Measurements from ENCODE around the gene MORN1.
A peak's percentile ranks its signal among the peaks of the same experiment; 100 is the strongest.

Gene MORN1

GRCh38 chr1:2373551-2374251, 17.7 kb downstream of the MORN1 start:
- no peaks in the 10 kb centered on the region for H3K36me3 ChIP-seq (replicated peaks)
- TF ChIP-seq, protein P1, sequence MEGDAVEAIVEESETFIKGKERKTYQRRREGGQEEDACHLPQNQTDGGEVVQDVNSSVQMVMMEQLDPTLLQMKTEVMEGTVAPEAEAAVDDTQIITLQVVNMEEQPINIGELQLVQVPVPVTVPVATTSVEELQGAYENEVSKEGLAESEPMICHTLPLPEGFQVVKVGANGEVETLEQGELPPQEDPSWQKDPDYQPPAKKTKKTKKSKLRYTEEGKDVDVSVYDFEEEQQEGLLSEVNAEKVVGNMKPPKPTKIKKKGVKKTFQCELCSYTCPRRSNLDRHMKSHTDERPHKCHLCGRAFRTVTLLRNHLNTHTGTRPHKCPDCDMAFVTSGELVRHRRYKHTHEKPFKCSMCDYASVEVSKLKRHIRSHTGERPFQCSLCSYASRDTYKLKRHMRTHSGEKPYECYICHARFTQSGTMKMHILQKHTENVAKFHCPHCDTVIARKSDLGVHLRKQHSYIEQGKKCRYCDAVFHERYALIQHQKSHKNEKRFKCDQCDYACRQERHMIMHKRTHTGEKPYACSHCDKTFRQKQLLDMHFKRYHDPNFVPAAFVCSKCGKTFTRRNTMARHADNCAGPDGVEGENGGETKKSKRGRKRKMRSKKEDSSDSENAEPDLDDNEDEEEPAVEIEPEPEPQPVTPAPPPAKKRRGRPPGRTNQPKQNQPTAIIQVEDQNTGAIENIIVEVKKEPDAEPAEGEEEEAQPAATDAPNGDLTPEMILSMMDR (IDR thresholded peaks at IDR 0.05; ENCODE audit: low read depth, low read length, missing control alignments): peak; percentile 38
- no peak overlapping the region for H3K4me3 ChIP-seq (ENCODE audit: low read depth, low read length)
- in situ Hi-C loops (cut with HindIII; ENCODE audit: low pct_ligation_motif_present, low sequenced_read_pairs): no loop called here
- no peak for DNase-seq
- no peaks in the 10 kb centered on the region for H3K27me3 ChIP-seq (replicated peaks)
- no peak overlapping the region for H3K27ac ChIP-seq

GRCh38 chr1:2372551-2373490, 18.5 kb downstream of the MORN1 start:
- TF ChIP-seq, protein P1 (IDR thresholded peaks at IDR 0.05; ENCODE audit: low read depth, low read length, missing control alignments): no peak
- DNase-seq: no peak
- in situ Hi-C loops (cut with HindIII; ENCODE audit: low pct_ligation_motif_present, low sequenced_read_pairs): no loop called here

DNA sequence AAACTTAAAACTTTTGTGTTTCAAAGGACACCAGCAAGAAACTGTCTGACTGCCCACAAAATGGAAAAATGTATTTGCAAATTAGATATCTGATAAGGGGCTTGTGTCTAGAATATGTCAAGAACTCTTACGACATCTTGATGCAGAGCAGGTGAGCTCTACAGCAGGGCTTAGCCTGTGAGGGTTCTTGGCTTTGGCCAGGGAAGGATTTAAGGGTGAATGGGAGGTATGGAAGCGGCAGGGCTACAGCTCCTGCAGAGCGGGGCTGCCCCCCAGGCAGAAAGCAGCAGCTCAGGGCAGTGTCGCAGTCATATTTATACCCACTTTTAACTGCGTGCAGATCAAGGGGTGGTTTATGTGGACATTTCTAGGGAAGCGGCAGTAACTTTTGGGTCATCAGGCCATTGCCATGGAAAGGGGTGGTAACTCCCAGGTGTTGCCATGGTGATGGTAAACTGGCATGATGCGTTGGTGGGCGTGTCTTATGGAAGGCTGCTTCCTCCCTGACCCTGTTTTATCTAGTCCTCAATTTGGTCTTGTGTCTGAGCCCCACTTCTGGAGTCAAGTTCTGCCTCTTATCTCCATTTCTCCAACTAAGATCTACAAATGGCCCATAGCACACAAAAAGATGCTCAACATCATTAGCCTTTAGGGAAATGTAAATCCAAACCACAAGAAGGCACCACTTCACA, 23.2 kb downstream of the MORN1 start:
- H3K4me3 ChIP-seq (ENCODE audit: low read depth, low read length): no peak overlapping the region
- TF ChIP-seq, protein P1 (IDR thresholded peaks at IDR 0.05; ENCODE audit: low read depth, low read length, missing control alignments): no peak

More at GRCh38 chr1:2372551-2373490, 18.5 kb downstream of the MORN1 start:
- Histone ChIP-seq H3K36me3 (replicated peaks) (no peaks in the 10 kb centered on the region), H3K27me3 (replicated peaks) (no peaks in the 10 kb centered on the region), H3K4me3 (ENCODE audit: low read depth, low read length) (no peak overlapping the region), H3K27ac (no peak overlapping the region)

GRCh38 chr1:2363847-2364513, 27.4 kb downstream of the MORN1 start:
- no peak for DNase-seq
- Histone ChIP-seq H3K36me3 (replicated peaks) (no peaks in the 10 kb centered on the region), H3K4me3 (ENCODE audit: low read depth, low read length) (no peak overlapping the region), H3K27me3 (replicated peaks) (no peaks in the 10 kb centered on the region), H3K27ac (no peak overlapping the region)
- in situ Hi-C loops (cut with HindIII; ENCODE audit: low pct_ligation_motif_present, low sequenced_read_pairs): no loop called here
- TF ChIP-seq, protein P1 (IDR thresholded peaks at IDR 0.05; ENCODE audit: low read depth, low read length, missing control alignments): no peak

More for the DNA sequence above, 23.2 kb downstream of the MORN1 start:
- no peaks in the 10 kb centered on the region for H3K27me3 ChIP-seq (replicated peaks)
- no peak for DNase-seq
- H3K27ac ChIP-seq: no peak overlapping the region
- no peaks in the 10 kb centered on the region for H3K36me3 ChIP-seq (replicated peaks)
- in situ Hi-C loops (cut with HindIII; ENCODE audit: low pct_ligation_motif_present, low sequenced_read_pairs): no loop called here

DNA sequence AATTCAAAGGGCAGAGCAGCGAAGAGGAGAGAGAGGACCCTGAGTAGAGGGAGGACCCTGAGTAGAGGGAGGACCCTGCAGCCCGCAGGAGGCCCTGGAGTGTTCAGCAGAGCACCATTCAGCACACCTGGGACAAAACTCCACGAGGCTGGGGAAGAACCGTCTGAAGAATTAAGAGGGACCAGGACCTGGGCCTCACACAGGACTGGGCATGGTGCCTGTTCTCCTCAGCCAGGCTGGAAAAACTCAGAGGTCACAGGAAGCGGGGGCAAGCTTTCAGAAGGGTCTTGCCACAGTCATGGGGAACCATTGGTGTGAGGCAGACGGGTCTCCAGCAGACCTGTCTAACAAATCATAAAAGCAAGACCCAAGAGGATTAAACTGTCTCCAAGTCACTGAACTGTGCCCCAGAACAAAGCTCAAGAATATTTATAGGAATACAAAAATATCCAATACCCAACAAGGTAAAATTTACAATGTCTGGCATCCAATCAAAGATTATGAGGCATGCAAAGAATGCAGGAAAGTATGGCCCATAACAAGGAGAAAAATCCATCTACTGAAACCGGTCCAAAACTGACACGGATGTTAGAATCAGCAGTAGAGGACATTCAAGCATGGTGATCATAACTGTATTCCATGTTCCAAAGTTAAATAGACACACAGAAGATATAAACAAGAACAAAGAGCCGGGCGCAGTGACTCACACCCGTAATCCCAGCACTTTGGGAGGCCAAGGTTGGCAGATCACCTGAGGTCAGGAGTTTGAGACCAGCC, 30.6 kb downstream of the MORN1 start:
- Histone ChIP-seq H3K36me3 (replicated peaks) (no peaks in the 10 kb centered on the region), H3K4me3 (ENCODE audit: low read depth, low read length) (no peak overlapping the region), H3K27me3 (replicated peaks) (no peaks in the 10 kb centered on the region), H3K27ac (no peak overlapping the region)
- DNase-seq: no peak
- TF ChIP-seq, protein P1 (IDR thresholded peaks at IDR 0.05; ENCODE audit: low read depth, low read length, missing control alignments): no peak
- in situ Hi-C loops (cut with HindIII; ENCODE audit: low pct_ligation_motif_present, low sequenced_read_pairs): no loop called here
